HL-60 (cell line): ENCODE measurements around the gene DTX2.
"Not testable (repeated sequence)": the region's sequence is repeated elsewhere in the genome, so short reads cannot be mapped to it uniquely, and the experiment has no call there.

Experiments used
- DNase-seq, 2 experiments: peaks; one replicate each; pipeline ENCODE4 v3.0.0-alpha.2; 2010 to 2020; ENCODE audit warnings: low read depth in 1 of 2, low spot score in 1 of 2
- H3K27ac ChIP-seq: fragments of 250-450 bp; sonication (Bioruptor Pico); replicated peaks from 2 replicates; pipeline ENCODE4 v1.5.1; 2020; ENCODE audit warnings: mild to moderate bottlenecking, moderate library complexity
- H3K27me3 ChIP-seq: fragments of 250-450 bp; sonication (Bioruptor Pico); 2 replicates; pipeline ENCODE4 v1.5.1; 2021; ENCODE audit warnings: mild to moderate bottlenecking, moderate library complexity; ENCODE audit not compliant: insufficient read depth, poor library complexity, severe bottlenecking
- H3K4me3 ChIP-seq: replicated peaks from 2 replicates; pipeline ENCODE4 v1.5.1; 2011; ENCODE audit warnings: mild to moderate bottlenecking, control low read depth, low read length; ENCODE audit not compliant: insufficient read depth
- SPI1 ChIP-seq: IDR thresholded peaks from 2 replicates; pipeline ENCODE4 v1.6.1; 2012; ENCODE audit warnings: low read depth, mild to moderate bottlenecking, borderline replicate concordance

DTX2 gene

GRCh38 chr7:76443846-76444245 lies 17.7 kb upstream of the DTX2 start:
- H3K4me3 ChIP-seq, H3K27ac ChIP-seq, H3K27me3 ChIP-seq, DNase-seq: not testable (repeated sequence)

GRCh38 chr7:76445577-76446008 lies 15.9 kb upstream of the DTX2 start:
- H3K27ac ChIP-seq = peak overlapping the region; percentile 72
- DNase-seq = peak; percentile 69 to 89
- TF ChIP-seq SPI1 = peak; percentile 88
- not testable (repeated sequence) for H3K27me3 ChIP-seq, H3K4me3 ChIP-seq

GRCh38 chr7:76457017-76457416 lies 4.5 kb upstream of the DTX2 start:
- not testable (repeated sequence) for H3K4me3 ChIP-seq, DNase-seq, H3K27ac ChIP-seq, H3K27me3 ChIP-seq

- DNase-seq, H3K4me3 ChIP-seq, H3K27me3 ChIP-seq, H3K27ac ChIP-seq: not testable (repeated sequence)
These were observed 3.0 kb upstream of the DTX2 start for GRCh38 chr7:76458504-76458903.

- not testable (repeated sequence) for H3K27me3 ChIP-seq, DNase-seq, H3K4me3 ChIP-seq, H3K27ac ChIP-seq
These were observed 742 bp upstream of the DTX2 start for GRCh38 chr7:76460767-76461166.

GRCh38 chr7:76462271-76462882 lies 868 bp downstream of the DTX2 start:
- H3K27ac ChIP-seq, H3K27me3 ChIP-seq, H3K4me3 ChIP-seq, DNase-seq: not testable (repeated sequence)

GRCh38 chr7:76464959-76465358 lies 3.5 kb downstream of the DTX2 start:
- H3K27me3 ChIP-seq, H3K4me3 ChIP-seq, DNase-seq, H3K27ac ChIP-seq: not testable (repeated sequence)

- H3K27me3 ChIP-seq, DNase-seq, H3K4me3 ChIP-seq, H3K27ac ChIP-seq: not testable (repeated sequence)
These were observed 4.4 kb downstream of the DTX2 start for GRCh38 chr7:76465950-76466349.

- H3K27ac ChIP-seq, DNase-seq, H3K4me3 ChIP-seq, H3K27me3 ChIP-seq: not testable (repeated sequence)
These were observed 6.4 kb downstream of the DTX2 start for GRCh38 chr7:76467743-76468404.

- not testable (repeated sequence) for H3K27ac ChIP-seq, DNase-seq, H3K4me3 ChIP-seq, H3K27me3 ChIP-seq
These were observed 10.2 kb downstream of the DTX2 start for GRCh38 chr7:76471556-76472221.

GRCh38 chr7:76473097-76473496 lies 11.6 kb downstream of the DTX2 start:
- H3K27ac ChIP-seq, H3K4me3 ChIP-seq, H3K27me3 ChIP-seq, DNase-seq: not testable (repeated sequence)

GRCh38 chr7:76476280-76476679 lies 14.8 kb downstream of the DTX2 start:
- not testable (repeated sequence) for H3K27ac ChIP-seq, DNase-seq, H3K27me3 ChIP-seq, H3K4me3 ChIP-seq

- H3K27ac ChIP-seq, H3K4me3 ChIP-seq, DNase-seq, H3K27me3 ChIP-seq: not testable (repeated sequence)
These were observed 15.4 kb downstream of the DTX2 start for GRCh38 chr7:76476742-76477474.

- DNase-seq, H3K27ac ChIP-seq, H3K4me3 ChIP-seq, H3K27me3 ChIP-seq: not testable (repeated sequence)
These were observed 18.1 kb downstream of the DTX2 start for GRCh38 chr7:76479628-76480027.
